ENCODE data around the gene ETV7. TPM values are rescaled to one million over a fixed set of nuclear protein-coding genes. Genes with fewer than 3 reads are reported as not detected.

ETV7 gene
- total RNA-seq (2021) (0.33 and 0.58 TPM in 2 replicates), Bru-seq, nascent RNA (percentile 21 among the genes with signal in this experiment), BruChase-seq, experiment 1, labeled RNA remaining after a 2-hour chase (percentile 15 among the genes with signal in this experiment), BruChase-seq, experiment 2, labeled RNA remaining after a 6-hour chase (percentile 14 among the genes with signal in this experiment)
- long read RNA-seq, partial matches to known transcripts = 0 of 3 reads
- long read RNA-seq, other reads (novel, unspliced or antisense) = 3 of 3 reads

DNA sequence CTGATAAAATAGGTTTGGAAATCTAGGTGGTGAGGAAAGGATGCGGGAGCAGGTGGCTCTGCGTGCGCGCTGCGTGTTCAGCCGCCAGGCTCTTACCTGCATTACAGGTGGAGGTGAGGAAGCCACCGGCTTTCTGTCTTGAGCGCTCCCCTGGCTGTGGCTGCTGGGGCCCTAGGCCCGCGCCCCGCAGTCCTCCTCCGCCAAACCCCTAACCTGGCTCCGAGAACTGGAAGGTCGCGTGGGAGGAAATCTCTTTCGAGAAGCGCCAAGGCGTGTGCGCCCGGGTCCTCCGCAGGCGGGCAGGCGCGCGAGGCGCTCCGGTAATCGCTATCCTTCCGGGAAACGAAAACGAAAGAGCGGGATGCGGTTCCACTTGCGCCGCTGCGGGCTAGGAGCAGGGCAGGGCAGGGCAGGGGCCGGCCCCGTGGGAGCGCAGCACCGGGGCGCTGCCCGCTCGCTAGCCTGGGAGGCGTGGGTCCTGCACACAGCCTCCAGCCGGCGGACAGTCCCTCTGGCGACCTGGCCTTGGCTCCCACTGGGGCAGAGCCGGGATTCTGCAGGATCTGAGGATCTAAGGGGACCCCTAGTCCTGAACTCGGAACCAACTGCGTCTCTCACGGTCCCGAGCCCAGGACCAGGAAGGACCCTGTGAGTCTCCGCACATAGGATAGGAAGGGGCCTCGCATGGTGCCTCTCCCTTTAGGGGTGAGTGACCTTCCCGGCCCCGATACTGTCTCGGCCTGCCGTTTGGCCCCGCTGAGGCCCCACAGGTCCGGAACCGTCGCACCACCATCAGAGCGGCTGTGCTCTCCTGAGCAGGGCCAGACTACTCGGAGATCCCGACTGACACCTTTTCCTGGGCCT, at the start of gene ETV7:
TSS of gene ETV7 (minus strand) at position 230 of the 864 bp plus-strand sequence. CDS start at position 102, 128 bp downstream.
- POLR2A ChIA-PET (ENCODE audit: low non-redundant PET) = no interaction called here
- H3K4me3 ChIP-seq (ENCODE audit: low read depth, low read length, poor library complexity, severe bottlenecking) = peak within 1 kb of the TSS; percentile 46
- intact Hi-C loops (cut with micrococcal nuclease; ENCODE audit: unreplicated experiment) = no loop called here
- H3K9me3 ChIP-seq (ENCODE audit: low read depth, low read length, poor library complexity, severe bottlenecking) = no peaks in the 10 kb centered on the region
- H3K4me1 ChIP-seq (ENCODE audit: insufficient read depth, low read length, poor library complexity, severe bottlenecking) = no peaks in the 10 kb centered on the region
- H3K36me3 ChIP-seq (ENCODE audit: insufficient read depth, low read length, poor library complexity, severe bottlenecking) = no peaks in the 10 kb centered on the region
- peaks cover 6% of the 10 kb centered on the region for H3K27me3 ChIP-seq (replicated peaks; ENCODE audit: insufficient read depth, low read depth, low read length, poor library complexity)
- TF ChIP-seq EZH2 (IDR thresholded peaks at IDR 0.05; ENCODE audit: borderline replicate concordance, low read depth, low read length, poor library complexity, severe bottlenecking) = no peak
- TF ChIP-seq, protein P1, sequence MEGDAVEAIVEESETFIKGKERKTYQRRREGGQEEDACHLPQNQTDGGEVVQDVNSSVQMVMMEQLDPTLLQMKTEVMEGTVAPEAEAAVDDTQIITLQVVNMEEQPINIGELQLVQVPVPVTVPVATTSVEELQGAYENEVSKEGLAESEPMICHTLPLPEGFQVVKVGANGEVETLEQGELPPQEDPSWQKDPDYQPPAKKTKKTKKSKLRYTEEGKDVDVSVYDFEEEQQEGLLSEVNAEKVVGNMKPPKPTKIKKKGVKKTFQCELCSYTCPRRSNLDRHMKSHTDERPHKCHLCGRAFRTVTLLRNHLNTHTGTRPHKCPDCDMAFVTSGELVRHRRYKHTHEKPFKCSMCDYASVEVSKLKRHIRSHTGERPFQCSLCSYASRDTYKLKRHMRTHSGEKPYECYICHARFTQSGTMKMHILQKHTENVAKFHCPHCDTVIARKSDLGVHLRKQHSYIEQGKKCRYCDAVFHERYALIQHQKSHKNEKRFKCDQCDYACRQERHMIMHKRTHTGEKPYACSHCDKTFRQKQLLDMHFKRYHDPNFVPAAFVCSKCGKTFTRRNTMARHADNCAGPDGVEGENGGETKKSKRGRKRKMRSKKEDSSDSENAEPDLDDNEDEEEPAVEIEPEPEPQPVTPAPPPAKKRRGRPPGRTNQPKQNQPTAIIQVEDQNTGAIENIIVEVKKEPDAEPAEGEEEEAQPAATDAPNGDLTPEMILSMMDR (conservative IDR thresholded peaks at IDR 0.05; ENCODE audit: low read depth, low read length) = no peak
- DNase-seq (ENCODE audit: low spot score) = peak; percentile 38
- no peak within 1 kb of the TSS for H3K27ac ChIP-seq (ENCODE audit: low read depth, low read length, poor library complexity, severe bottlenecking)
- CTCF ChIA-PET = no interaction called here
- no TSS peak for BruUV-seq (replicated peaks)

DNA sequence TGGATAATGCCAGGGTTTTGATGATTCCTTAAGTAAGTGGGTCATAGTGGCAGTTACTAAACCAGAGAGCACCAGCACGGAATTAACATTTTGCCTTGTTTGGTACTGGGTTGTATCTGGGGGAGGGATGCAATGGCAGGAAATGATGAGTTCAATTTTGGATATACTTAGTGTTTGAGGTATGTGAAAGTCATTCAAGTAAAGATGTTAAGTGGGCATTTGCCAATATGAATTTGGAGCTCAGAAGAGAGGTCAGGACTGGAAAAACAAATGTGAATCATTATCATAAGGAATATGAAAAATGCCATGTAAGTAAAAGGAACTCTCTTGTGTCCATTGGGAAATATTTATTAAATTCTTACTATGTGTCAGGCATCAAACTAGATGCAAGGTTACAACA, 49.0 kb upstream of the ETV7 start:
- H3K4me1 ChIP-seq (ENCODE audit: insufficient read depth, low read length, poor library complexity, severe bottlenecking) = peaks cover 9% of the 10 kb centered on the region
- H3K4me3 ChIP-seq (ENCODE audit: low read depth, low read length, poor library complexity, severe bottlenecking) = no peak overlapping the region
- no peaks in the 10 kb centered on the region for H3K9me3 ChIP-seq (ENCODE audit: low read depth, low read length, poor library complexity, severe bottlenecking)
- no peak overlapping the region for H3K27ac ChIP-seq (ENCODE audit: low read depth, low read length, poor library complexity, severe bottlenecking)
- no peaks in the 10 kb centered on the region for H3K36me3 ChIP-seq (ENCODE audit: insufficient read depth, low read length, poor library complexity, severe bottlenecking)
- H3K27me3 ChIP-seq (replicated peaks; ENCODE audit: insufficient read depth, low read depth, low read length, poor library complexity) = no peaks in the 10 kb centered on the region
- CTCF ChIA-PET = no interaction called here
- TF ChIP-seq EZH2 (IDR thresholded peaks at IDR 0.05; ENCODE audit: borderline replicate concordance, low read depth, low read length, poor library complexity, severe bottlenecking) = no peak
- TF ChIP-seq, protein P1 (conservative IDR thresholded peaks at IDR 0.05; ENCODE audit: low read depth, low read length) = no peak
- no TSS peak for BruUV-seq (replicated peaks)
- DNase-seq (ENCODE audit: low spot score) = no peak
- intact Hi-C loops (cut with micrococcal nuclease; ENCODE audit: unreplicated experiment) = no loop called here
- POLR2A ChIA-PET (ENCODE audit: low non-redundant PET) = no interaction called here

DNA sequence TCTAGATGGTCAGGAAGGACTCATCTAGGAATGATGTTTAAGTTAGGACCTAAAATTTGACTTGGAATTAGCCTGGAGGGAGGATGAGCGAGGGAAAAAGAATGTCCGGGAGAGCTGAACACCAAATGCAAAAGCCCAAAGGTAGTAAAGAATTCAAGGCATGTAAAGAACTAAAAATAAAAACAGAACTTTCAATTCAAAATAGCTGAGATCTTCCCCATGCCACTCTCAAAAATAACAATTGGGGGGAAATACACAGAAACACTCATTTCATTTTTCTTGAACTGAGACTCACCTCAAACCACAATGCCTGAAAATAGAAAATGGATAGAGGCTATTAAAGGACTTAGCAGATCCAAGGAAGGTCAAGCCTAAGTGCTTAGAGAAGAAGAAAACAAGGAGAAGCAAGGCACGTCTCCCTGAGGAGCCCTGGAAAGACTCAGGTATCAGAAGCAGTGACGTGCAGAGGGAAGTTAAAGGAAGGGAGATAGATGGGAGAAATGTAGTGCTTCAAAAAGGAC, 44.7 kb upstream of the ETV7 start:
- BruUV-seq (replicated peaks) = no TSS peak
- intact Hi-C loops (cut with micrococcal nuclease; ENCODE audit: unreplicated experiment) = no loop called here
- no peaks in the 10 kb centered on the region for H3K9me3 ChIP-seq (ENCODE audit: low read depth, low read length, poor library complexity, severe bottlenecking)
- no peak overlapping the region for H3K27ac ChIP-seq (ENCODE audit: low read depth, low read length, poor library complexity, severe bottlenecking)
- CTCF ChIA-PET = no interaction called here
- DNase-seq (ENCODE audit: low spot score) = no peak
- no peak overlapping the region for H3K4me3 ChIP-seq (ENCODE audit: low read depth, low read length, poor library complexity, severe bottlenecking)
- no peaks in the 10 kb centered on the region for H3K4me1 ChIP-seq (ENCODE audit: insufficient read depth, low read length, poor library complexity, severe bottlenecking)
- H3K27me3 ChIP-seq (replicated peaks; ENCODE audit: insufficient read depth, low read depth, low read length, poor library complexity) = no peaks in the 10 kb centered on the region
- no peaks in the 10 kb centered on the region for H3K36me3 ChIP-seq (ENCODE audit: insufficient read depth, low read length, poor library complexity, severe bottlenecking)
- POLR2A ChIA-PET (ENCODE audit: low non-redundant PET) = no interaction called here
- no peak for TF ChIP-seq EZH2 (IDR thresholded peaks at IDR 0.05; ENCODE audit: borderline replicate concordance, low read depth, low read length, poor library complexity, severe bottlenecking)
- TF ChIP-seq, protein P1 (conservative IDR thresholded peaks at IDR 0.05; ENCODE audit: low read depth, low read length) = no peak

Data from A673 (cell line).